Upper lobe of left lung (tissue), 4 donors: ENCODE measurements around the gene DOCK8.

Experiments
- EP300 ChIP-seq, 4 donors: sonication (generic); formaldehyde crosslinking; IDR thresholded peaks; one replicate each; pipeline ENCODE4 v1.5.1; 2017; ENCODE audit warnings: antibody characterized with exemption in 4 of 4, control low read depth in 2 of 4
- POLR2AphosphoS5 ChIP-seq, 2 donors: sonication (generic); formaldehyde crosslinking; IDR thresholded peaks; one replicate each; pipeline ENCODE4 v1.5.1; 2017; ENCODE audit warnings: antibody characterized with exemption in 2 of 2
- TF ChIP-seq, protein P1 (sequence below), 6 experiments: fragments of 450-650 bp in 4 of 6; fragments of 200-600 bp in 2 of 6; sonication (generic) in 2 of 6; IDR thresholded peaks; one replicate each; pipeline ENCODE4 v1.5.1; 2016 to 2019; ENCODE audit warnings: antibody characterized with exemption in 6 of 6

DNA sequence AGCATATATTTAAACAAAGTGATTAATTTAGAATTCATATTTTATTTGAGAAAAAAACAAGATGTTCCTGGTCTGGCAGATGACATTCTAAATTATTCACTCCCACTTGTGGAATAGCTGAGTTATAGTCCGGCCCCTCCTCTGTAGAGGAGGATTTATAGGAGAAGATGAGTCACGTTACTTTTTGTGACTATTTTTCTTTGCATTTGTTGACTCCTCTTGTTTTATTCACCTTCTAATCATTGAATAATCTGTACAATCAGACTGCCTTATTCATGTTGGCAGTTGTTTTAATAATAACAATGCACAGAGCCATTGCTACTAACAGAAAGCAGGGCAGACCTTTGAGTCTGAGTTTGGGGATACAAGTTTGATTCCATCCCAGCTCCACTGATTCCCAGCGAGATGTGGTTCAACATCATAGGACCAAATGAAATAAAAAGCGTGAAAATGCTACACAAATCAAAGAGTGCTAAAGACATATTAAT lies 23.2 kb downstream of the DOCK8 start:
- TF ChIP-seq, protein P1, sequence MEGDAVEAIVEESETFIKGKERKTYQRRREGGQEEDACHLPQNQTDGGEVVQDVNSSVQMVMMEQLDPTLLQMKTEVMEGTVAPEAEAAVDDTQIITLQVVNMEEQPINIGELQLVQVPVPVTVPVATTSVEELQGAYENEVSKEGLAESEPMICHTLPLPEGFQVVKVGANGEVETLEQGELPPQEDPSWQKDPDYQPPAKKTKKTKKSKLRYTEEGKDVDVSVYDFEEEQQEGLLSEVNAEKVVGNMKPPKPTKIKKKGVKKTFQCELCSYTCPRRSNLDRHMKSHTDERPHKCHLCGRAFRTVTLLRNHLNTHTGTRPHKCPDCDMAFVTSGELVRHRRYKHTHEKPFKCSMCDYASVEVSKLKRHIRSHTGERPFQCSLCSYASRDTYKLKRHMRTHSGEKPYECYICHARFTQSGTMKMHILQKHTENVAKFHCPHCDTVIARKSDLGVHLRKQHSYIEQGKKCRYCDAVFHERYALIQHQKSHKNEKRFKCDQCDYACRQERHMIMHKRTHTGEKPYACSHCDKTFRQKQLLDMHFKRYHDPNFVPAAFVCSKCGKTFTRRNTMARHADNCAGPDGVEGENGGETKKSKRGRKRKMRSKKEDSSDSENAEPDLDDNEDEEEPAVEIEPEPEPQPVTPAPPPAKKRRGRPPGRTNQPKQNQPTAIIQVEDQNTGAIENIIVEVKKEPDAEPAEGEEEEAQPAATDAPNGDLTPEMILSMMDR (IDR thresholded peaks at IDR 0.05): no peak
- no peak for TF ChIP-seq POLR2AphosphoS5 (IDR thresholded peaks at IDR 0.05)
- TF ChIP-seq EP300 (IDR thresholded peaks at IDR 0.05): no peak
